GM19025 (cell line): ENCODE results near the gene EIF5.

Experiments
- ATAC-seq: cut with Tn5 transposase; IDR thresholded peaks from one replicate; pipeline ENCODE4 v1.9.1; 2021; ENCODE audit warnings: mild to moderate bottlenecking, low read depth, moderate library complexity; ENCODE audit not compliant: unreplicated experiment

EIF5 gene

DNA sequence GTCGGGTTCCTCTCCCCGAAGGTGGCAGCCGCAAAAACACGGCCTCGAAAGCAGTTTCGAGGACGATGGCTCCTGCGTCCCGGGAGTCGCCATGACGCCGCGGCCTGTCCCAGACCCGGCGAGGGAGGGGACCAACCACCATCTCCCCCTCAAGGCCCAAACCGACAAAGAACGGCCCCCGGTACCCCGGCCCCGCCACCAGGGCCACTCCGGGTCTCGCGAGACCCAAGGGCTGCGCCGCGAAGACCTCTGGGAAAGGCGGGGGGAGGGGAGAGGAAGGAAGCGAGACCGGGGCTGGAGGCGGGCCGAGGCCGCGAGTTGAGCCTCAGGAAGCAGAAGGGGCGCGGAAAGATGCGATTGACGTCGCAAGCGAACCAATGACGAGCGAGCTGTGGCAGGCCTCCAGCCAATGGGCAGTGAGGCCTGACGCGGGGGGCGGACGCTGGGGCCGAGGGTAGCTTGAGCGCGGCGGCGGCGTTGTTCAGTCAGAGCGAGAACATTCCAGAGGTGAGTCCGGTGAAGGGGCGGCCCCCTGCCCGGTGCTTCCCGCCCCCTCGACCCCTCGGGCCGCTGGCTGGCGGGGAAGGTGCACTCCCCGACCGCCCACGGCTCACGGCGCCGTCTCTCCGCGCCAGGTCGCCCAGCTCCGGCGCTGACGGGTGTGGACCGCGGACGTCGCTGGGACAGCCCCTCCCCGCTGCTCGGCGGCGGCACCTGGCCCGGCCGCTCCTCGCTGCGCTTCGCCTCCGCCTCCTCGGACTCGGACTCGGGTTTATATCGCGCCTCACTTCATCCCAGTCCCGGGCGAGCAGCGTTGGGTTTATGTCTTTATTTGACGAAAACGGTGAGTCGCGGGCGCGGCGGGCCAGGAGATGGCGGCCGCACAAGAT, at the start of gene EIF5:
TSS of gene EIF5 (plus strand) at position 484 of the 890 bp plus-strand sequence. CDS start 1,624 bp downstream, outside the sequence.
- ATAC-seq, result peak; percentile 87

DNA sequence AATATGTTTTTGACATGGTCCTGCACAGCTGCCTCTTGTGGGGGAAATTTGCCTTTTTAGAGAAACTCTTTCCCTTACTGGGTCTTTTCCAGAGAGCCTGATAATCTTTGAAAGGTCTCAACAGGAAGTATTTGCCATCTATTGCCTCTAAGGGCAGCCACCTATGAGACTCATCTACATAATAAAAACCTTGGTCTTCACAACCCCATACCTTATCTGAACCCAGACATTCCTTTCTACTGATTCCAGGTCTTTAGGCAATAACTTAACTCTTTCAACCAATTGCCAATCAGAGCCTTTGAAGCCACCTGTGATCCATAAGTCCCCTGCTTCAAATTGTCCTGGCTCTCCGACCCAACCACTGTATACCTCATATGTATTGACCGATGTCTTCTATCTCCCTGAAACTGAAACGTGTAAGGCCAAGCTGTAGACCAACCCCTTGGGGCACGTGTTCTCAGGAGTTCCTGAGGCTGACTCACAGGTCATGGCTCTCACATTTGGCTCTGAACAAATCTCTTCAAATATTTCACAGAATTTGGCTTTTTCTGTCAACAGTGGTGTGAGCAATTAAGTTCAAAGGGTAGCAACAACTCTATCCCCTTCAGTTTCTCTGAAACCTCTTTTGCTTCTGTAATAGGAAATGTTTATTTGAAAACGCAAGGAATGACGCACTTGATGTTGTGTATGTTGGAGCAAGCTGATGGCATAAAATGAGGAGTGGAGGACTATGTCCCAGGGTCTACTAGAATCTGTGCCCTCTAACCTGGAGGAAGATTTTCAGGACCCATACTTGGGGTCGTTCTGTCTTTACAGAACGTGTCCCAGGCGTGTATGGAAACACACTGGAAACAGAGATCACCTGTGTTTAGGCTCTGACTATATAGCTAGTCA, 49.2 kb upstream of the EIF5 start:
- ATAC-seq, result no peak

DNA sequence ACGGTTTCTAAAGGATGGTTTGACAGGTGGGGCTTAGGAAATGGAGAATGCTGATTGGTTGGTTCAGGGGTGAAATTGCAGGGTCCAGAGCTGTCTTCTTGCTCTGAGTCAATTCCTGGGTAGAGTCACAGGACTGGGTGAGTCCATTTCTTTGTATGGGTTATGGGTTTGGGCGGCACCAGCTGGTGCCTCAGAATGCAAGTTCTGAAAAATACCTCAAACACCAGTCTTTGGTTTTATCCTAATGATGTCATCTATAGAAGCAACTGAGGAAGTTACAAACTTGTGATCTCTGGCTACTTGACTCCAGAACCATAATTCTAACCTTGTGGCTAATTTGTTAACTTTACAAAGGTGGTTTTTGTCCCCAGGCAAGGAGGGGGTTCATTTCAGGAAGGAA, 47.6 kb upstream of the EIF5 start:
- no peak for ATAC-seq

DNA sequence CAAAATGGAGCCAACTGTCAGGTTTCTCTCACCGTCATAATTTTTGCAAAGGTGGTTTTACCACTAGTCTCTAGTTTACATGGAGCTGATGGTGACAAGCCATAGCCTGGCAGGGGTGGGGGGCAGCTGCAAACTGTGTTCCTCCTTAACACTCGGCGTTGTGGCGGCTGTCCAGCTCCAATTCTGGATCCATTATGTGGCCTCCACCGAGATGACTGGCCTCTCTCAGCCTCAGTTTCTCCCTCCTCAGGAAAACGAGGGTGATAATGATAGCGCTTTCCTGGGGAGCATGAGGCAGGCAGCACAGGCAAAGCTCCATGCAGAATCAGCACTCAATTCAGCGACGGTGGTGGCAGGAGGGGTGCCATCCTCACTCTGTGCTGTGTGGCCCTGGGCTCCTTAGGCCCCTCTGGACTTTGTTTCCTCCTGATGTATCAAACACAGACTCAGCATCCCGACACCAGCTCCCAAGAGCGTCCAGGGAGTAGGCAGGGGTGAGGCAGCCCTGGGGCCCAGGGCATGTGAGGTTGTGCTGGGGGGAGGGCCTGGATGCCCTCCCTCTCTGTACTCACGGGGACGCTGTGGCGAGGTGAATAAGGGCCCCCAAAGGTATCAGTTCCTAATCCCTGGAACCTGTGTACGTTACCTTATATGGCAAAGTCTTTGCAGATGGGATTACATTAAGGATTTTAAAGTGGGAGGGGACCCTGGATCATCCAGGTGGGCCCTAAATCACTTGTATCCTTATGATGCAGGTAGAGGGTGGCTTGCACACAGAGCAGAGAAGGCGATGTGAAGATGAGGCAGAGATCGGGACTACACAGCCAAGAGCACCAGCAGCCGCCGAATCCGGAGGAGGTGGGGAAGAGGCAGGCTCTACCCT, 46.8 kb upstream of the EIF5 start:
- no peak for ATAC-seq

DNA sequence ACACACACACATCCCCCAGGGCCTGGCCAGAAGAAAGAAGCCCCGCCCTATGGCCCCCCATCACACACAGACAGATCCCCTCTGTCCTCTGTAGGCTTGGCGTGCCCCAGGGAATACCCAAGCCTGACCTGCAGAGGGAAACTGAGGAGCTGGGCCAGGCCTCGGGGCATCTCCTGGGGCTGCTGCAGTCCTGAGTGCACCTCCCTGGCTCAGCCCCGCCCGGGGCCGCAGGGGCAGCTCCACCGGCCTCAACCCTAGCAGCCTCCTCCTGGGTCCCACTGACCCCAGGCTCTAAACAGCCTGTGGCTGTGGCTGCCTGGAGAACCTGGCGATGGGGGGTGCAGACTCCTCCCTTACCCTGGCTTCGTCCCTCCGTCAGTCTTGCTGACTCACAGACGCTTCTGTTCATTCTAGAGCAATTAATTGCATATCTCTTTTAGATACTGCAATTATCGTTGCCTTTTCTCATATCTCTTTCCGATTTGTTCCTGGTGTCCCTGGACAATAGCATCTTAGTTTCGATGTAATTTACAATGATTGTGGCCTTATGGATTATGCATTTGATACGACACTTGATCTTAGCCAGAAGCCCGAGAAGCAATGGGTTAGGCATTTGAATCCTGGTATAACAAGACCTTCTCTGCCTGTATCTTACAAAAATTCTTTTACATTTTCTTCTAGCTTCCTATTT, 45.8 kb upstream of the EIF5 start:
- no peak for ATAC-seq

DNA sequence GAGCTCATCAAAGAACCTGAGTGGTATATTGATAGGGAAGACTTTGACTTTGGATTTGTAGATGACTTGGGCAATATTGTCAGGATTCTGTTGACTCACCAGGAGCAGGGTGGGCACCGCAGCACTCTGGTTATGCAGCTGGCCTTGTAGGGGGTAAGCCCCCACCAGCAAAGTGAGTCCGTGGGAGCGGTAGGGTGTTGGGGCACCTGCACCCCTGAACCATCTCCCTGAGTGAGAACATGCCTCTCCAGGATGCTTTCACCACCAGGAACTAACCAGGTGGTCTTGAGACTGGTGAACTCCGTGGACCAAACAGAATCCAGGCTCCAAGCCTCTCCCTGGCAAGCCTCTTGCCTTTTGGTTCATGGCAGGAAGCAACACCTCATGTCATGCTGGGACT, 44.0 kb upstream of the EIF5 start:
- ATAC-seq, result no peak

DNA sequence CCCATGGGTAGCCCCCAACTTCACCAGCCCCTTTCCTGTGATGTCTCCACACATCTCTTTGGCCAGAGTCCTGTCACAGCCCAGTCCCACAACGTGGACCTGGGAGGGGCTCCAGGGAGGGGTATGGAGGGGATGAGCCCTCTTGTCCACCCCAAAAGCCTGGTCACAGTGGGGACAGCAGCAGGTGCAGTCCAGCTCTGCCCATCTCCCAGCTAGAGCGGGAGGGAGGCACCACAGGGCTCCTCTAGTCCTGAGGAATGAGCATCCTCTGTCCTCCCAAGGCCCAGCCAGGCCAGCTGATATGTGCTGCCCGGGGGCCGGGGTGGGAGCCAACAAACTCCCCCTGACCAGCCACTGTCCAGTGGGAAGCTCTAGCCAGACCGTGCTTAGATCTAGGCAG, 43.5 kb upstream of the EIF5 start:
- ATAC-seq, result no peak

DNA sequence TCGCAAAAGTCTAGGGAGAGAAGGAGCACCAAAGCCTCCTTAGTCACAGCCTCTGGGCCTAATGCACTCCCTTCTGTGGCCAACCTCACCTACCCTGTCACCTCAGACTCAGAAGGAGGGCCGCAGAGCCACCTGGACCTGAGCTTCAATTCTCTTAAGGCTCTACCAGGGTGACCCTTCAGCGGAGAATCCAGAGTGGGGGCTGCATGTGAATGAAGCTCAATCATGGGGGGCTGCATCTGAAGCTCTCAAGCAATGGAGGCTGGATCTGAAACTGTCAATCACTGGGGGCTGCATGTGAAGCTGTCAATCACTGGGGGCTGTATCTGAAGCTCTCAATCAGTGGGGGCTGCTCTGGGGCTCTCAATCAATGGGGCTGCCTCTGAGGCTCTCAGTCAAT, 43.1 kb upstream of the EIF5 start:
- no peak for ATAC-seq

DNA sequence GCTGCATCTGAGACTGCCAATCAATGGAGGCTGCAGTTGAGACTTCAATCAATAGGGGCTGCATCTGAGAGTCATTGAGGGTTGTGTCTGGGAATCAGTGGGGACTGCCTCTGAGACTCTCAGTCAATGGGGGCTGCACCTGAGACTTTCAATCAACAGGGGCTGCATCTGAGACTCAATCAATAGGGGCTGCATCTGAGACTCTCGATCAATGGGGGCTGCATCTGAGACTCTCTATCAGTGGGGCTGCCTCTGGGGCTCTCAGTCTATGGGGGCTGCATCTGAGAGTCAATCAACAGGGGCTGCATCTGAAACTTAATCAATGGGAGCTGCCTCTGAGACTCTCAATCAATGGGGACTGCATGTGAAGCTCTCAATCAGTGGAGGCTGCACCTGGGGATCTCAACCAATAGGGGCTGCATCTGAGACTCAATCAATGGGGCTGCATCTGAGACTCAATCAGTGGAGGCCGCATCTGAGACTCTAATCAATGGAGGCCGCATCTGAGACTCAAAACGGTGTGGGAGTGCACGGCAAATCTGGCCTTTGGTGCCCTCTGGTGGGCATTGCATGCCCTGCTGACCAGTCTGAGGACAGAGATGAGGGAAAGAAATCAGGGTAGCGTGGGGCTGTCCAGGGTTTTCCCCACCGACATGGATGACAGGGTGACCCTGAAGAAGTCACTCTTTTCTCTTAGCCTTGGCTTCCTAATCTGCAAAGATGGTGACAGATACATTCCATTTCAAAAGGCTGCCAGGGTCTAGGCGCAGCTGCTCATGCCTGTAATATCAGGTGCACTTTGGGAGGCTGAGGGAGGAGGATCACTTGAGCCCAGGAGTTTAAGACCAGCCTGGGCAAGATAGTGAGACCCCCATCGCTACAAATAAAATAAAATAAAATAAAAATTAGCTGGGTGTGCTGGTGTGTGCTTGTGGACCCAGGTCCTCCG, 41.3 kb upstream of the EIF5 start:
- no peak for ATAC-seq

GRCh38 chr14:103293465-103293864, 40.6 kb upstream of the EIF5 start:
- no peak for ATAC-seq

- no peak for ATAC-seq
Observed at GRCh38 chr14:103294091-103294490, 39.9 kb upstream of the EIF5 start.

GRCh38 chr14:103296007-103296406, 38.0 kb upstream of the EIF5 start:
- ATAC-seq, result no peak

GRCh38 chr14:103296987-103297386, 37.0 kb upstream of the EIF5 start:
- no peak for ATAC-seq

GRCh38 chr14:103298620-103299019, 35.4 kb upstream of the EIF5 start:
- no peak for ATAC-seq

GRCh38 chr14:103301512-103302354, 32.3 kb upstream of the EIF5 start:
- ATAC-seq, result no peak

DNA sequence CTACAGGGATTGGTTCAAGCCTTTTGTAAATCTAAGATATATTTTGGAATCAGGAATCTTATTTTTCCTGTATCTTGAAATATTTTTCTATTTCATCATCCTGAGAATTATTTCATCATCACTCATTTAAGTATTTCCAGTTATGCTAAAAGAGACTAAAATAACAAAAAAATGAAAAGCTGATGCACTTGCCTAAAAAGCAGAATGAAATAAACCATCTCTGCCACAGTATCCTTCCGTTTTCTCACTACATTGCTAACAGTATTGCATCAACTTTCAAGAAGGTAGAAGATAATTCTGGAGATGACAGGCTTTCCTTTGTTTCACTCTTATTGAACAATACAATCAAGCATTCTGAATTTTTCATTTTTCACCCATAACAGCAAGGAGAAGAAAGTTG, 31.1 kb upstream of the EIF5 start:
- ATAC-seq, result no peak

DNA sequence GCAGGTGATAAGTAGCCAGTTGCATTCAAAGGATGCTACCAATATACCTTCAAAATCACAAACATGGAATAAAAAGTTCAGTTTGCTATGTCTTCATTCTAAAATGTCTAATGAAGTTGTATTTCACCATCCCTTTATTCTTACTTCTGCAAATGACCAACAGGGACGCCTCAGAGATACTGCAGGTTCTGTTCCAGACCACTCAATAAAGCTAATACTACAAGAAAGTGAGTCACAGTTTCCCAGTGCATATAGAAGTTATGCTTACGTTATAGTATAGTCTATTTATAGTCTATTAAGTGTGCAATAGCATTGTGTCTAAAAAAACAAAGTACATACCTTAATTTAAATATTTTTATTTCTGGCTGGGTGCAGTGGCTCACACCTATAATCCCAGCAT, 29.3 kb upstream of the EIF5 start:
- ATAC-seq, result no peak
